Measurements from ENCODE around the gene SPRED2.

SPRED2 gene

GRCh38 chr2:65432227-65433190 is at the start of gene SPRED2:
Gene SPRED2, minus strand, starts transcription at chr2:65432599. Its CDS starts 612 bp downstream, at chr2:65431987.
- DNase-seq (ENCODE audit: insufficient read length, low spot score) (peak; percentile 44), FAIRE-seq (peak; percentile 84)

GRCh38 chr2:65481961-65482360 is 49.6 kb upstream of the SPRED2 start:
- DNase-seq (ENCODE audit: insufficient read length, low spot score) (no peak), FAIRE-seq (no peak)

GRCh38 chr2:65479524-65479923 is 47.1 kb upstream of the SPRED2 start:
- no peak for FAIRE-seq
- no peak for DNase-seq (ENCODE audit: insufficient read length, low spot score)

- FAIRE-seq (no peak), DNase-seq (ENCODE audit: insufficient read length, low spot score) (no peak)
These were observed 46.2 kb upstream of the SPRED2 start for GRCh38 chr2:65478498-65479135.

- no peak for DNase-seq (ENCODE audit: insufficient read length, low spot score)
- FAIRE-seq, result no peak
These were observed 45.2 kb upstream of the SPRED2 start for GRCh38 chr2:65477590-65477989.

GRCh38 chr2:65476778-65477177 is 44.4 kb upstream of the SPRED2 start:
- DNase-seq (ENCODE audit: insufficient read length, low spot score) (no peak), FAIRE-seq (no peak)

- no peak for DNase-seq (ENCODE audit: insufficient read length, low spot score)
- FAIRE-seq, result no peak
These were observed 42.6 kb upstream of the SPRED2 start for GRCh38 chr2:65475000-65475399.

GRCh38 chr2:65473045-65473444 is 40.6 kb upstream of the SPRED2 start:
- FAIRE-seq (no peak), DNase-seq (ENCODE audit: insufficient read length, low spot score) (no peak)

- DNase-seq (ENCODE audit: insufficient read length, low spot score) (no peak), FAIRE-seq (no peak)
These were observed 39.0 kb upstream of the SPRED2 start for GRCh38 chr2:65471409-65471808.

GRCh38 chr2:65466551-65466950 is 34.2 kb upstream of the SPRED2 start:
- FAIRE-seq (no peak), DNase-seq (ENCODE audit: insufficient read length, low spot score) (no peak)

GRCh38 chr2:65465857-65466256 is 33.5 kb upstream of the SPRED2 start:
- FAIRE-seq, result no peak
- DNase-seq (ENCODE audit: insufficient read length, low spot score), result no peak

GRCh38 chr2:65465124-65465523 is 32.7 kb upstream of the SPRED2 start:
- no peak for FAIRE-seq
- DNase-seq (ENCODE audit: insufficient read length, low spot score), result no peak

- DNase-seq (ENCODE audit: insufficient read length, low spot score) (no peak), FAIRE-seq (no peak)
These were observed 32.2 kb upstream of the SPRED2 start for GRCh38 chr2:65464604-65465003.

- FAIRE-seq, result no peak
- DNase-seq (ENCODE audit: insufficient read length, low spot score), result no peak
These were observed 26.6 kb upstream of the SPRED2 start for GRCh38 chr2:65458999-65459398.

GRCh38 chr2:65456886-65457285 is 24.5 kb upstream of the SPRED2 start:
- DNase-seq (ENCODE audit: insufficient read length, low spot score) (no peak), FAIRE-seq (no peak)

- FAIRE-seq, result no peak
These were observed 23.7 kb upstream of the SPRED2 start for GRCh38 chr2:65456064-65456463.

GRCh38 chr2:65453916-65454315 is 21.5 kb upstream of the SPRED2 start:
- FAIRE-seq, result no peak
- no peak for DNase-seq (ENCODE audit: insufficient read length, low spot score)

More at GRCh38 chr2:65456064-65456463, 23.7 kb upstream of the SPRED2 start:
- no peak for DNase-seq (ENCODE audit: insufficient read length, low spot score)

GRCh38 chr2:65452150-65452895 is 19.9 kb upstream of the SPRED2 start:
- FAIRE-seq, result no peak
- DNase-seq (ENCODE audit: insufficient read length, low spot score), result no peak

GRCh38 chr2:65450810-65451209 is 18.4 kb upstream of the SPRED2 start:
- DNase-seq (ENCODE audit: insufficient read length, low spot score) (no peak), FAIRE-seq (no peak)

GRCh38 chr2:65450393-65450792 is 18.0 kb upstream of the SPRED2 start:
- FAIRE-seq (no peak), DNase-seq (ENCODE audit: insufficient read length, low spot score) (no peak)

- FAIRE-seq, result no peak
These were observed 11.2 kb upstream of the SPRED2 start for GRCh38 chr2:65443509-65444186.

More at GRCh38 chr2:65443509-65444186, 11.2 kb upstream of the SPRED2 start:
- no peak for DNase-seq (ENCODE audit: insufficient read length, low spot score)

Data from GM19239 (cell line).